MM.1S (cell line): Measurements from ENCODE around the gene GLYATL3.

Experiments used
- DNase-seq: peaks from one replicate; pipeline ENCODE4 v3.0.0-alpha.2; 2015
- H2AFZ ChIP-seq: fragments of 300-600 bp; sonication (generic); 2 replicates; pipeline ENCODE4 v1.6.0; 2016; ENCODE audit warnings: antibody characterized with exemption, low read length
- H3F3A ChIP-seq: fragments of 300-600 bp; sonication (generic); 2 replicates; pipeline ENCODE4 v1.6.1; 2016; ENCODE audit warnings: mild to moderate bottlenecking, antibody characterized with exemption, low read length, moderate library complexity, mixed read lengths; ENCODE audit not compliant: insufficient read depth
- H3K27ac ChIP-seq: fragments of 300-600 bp; sonication (generic); 2 replicates; pipeline ENCODE4 v1.5.1; 2016; ENCODE audit warnings: mild to moderate bottlenecking, low read length
- H3K27me3 ChIP-seq: fragments of 300-600 bp; sonication (generic); replicated peaks from 2 replicates; pipeline ENCODE4 v1.6.0; 2016; ENCODE audit warnings: low read length; ENCODE audit not compliant: insufficient read depth
- H3K36me3 ChIP-seq: fragments of 300-600 bp; sonication (generic); replicated peaks from 2 replicates; pipeline ENCODE4 v1.6.1; 2016; ENCODE audit warnings: mild to moderate bottlenecking, low read length, mixed read lengths; ENCODE audit not compliant: insufficient read depth
- H3K4me1 ChIP-seq: fragments of 300-600 bp; sonication (generic); 2 replicates; pipeline ENCODE4 v1.6.1; 2016; ENCODE audit warnings: low read length, mixed read lengths
- H3K4me2 ChIP-seq: fragments of 300-600 bp; sonication (generic); 2 replicates; pipeline ENCODE4 v1.6.0; 2016; ENCODE audit warnings: low read depth, low read length
- H3K4me3 ChIP-seq: fragments of 300-600 bp; sonication (generic); 2 replicates; pipeline ENCODE4 v1.5.1; 2016; ENCODE audit warnings: low read length, mixed read lengths
- H3K79me2 ChIP-seq: fragments of 300-600 bp; sonication (generic); 2 replicates; pipeline ENCODE4 v1.6.1; 2016; ENCODE audit warnings: mixed run types, low read length, mixed read lengths
- H3K9ac ChIP-seq: fragments of 300-600 bp; sonication (generic); 2 replicates; pipeline ENCODE4 v1.6.1; 2016; ENCODE audit warnings: low read length, mixed read lengths
- H3K9me2 ChIP-seq: fragments of 300-600 bp; sonication (generic); replicated peaks from 2 replicates; pipeline ENCODE4 v1.6.1; 2016; ENCODE audit warnings: mild to moderate bottlenecking, low read length, mixed read lengths; ENCODE audit not compliant: insufficient read depth
- H3K9me3 ChIP-seq: fragments of 300-600 bp; sonication (generic); replicated peaks from 2 replicates; pipeline ENCODE4 v1.6.1; 2016; ENCODE audit warnings: mild to moderate bottlenecking, low read length, mixed read lengths; ENCODE audit not compliant: insufficient read depth
- H4K20me1 ChIP-seq: fragments of 300-600 bp; sonication (generic); 2 replicates; pipeline ENCODE4 v1.6.1; 2016; ENCODE audit warnings: mild to moderate bottlenecking, low read length, moderate library complexity, mixed read lengths; ENCODE audit not compliant: insufficient read depth
- CTCF ChIP-seq: fragments of 300-600 bp; sonication (generic); IDR thresholded peaks from 2 replicates; pipeline ENCODE4 v1.5.1; 2016; ENCODE audit warnings: antibody characterized with exemption, low read length, mixed read lengths
- EZH2 ChIP-seq: fragments of 300-600 bp; sonication (generic); optimal IDR thresholded peaks from 2 replicates; pipeline ENCODE3; 2017; ENCODE audit warnings: low read depth, mild to moderate bottlenecking, antibody characterized with exemption, low read length, mixed read lengths
- EZH2phosphoT487 ChIP-seq: fragments of 300-600 bp; sonication (generic); IDR thresholded peaks from 2 replicates; pipeline ENCODE4 v1.6.1; 2018; ENCODE audit warnings: antibody characterized with exemption, low read length

Gene GLYATL3

GRCh38 chr6:49553384-49553783, 53.7 kb downstream of the GLYATL3 start:
- no peaks in the 10 kb centered on the region for H3K4me1 ChIP-seq
- H3K27ac ChIP-seq: no peak overlapping the region
- no peaks in the 10 kb centered on the region for H3K27me3 ChIP-seq
- H3K36me3 ChIP-seq: no peaks in the 10 kb centered on the region
- H3K4me2 ChIP-seq: no peak overlapping the region
- no peaks in the 10 kb centered on the region for H3K9me3 ChIP-seq
- DNase-seq: no peak
- no peaks in the 10 kb centered on the region for H4K20me1 ChIP-seq
- H3K9me2 ChIP-seq: no peaks in the 10 kb centered on the region
- H3K9ac ChIP-seq: no peak overlapping the region
- no peak overlapping the region for H2AFZ ChIP-seq
- 0 out of 2 replicates have a peak, but pooled peaks cover 6% of the 10 kb centered on the region for H3F3A ChIP-seq
- H3K79me2 ChIP-seq: no peaks in the 10 kb centered on the region
- TF ChIP-seq CTCF (no peak), EZH2 (no peak), EZH2phosphoT487 (no peak)
- no peak overlapping the region for H3K4me3 ChIP-seq

- H4K20me1 ChIP-seq: no peaks in the 10 kb centered on the region
- no peak overlapping the region for H3K27ac ChIP-seq
- H3K4me2 ChIP-seq: no peak overlapping the region
- H3K79me2 ChIP-seq: no peaks in the 10 kb centered on the region
- no peaks in the 10 kb centered on the region for H3K36me3 ChIP-seq
- H2AFZ ChIP-seq: no peak overlapping the region
- H3K4me1 ChIP-seq: no peaks in the 10 kb centered on the region
- TF ChIP-seq EZH2phosphoT487 (no peak), EZH2 (no peak), CTCF (no peak)
- no peak overlapping the region for H3K4me3 ChIP-seq
- no peak for DNase-seq
- 0 out of 2 replicates have a peak, but pooled peaks cover 6% of the 10 kb centered on the region for H3F3A ChIP-seq
- no peak overlapping the region for H3K9ac ChIP-seq
- no peaks in the 10 kb centered on the region for H3K9me3 ChIP-seq
- H3K9me2 ChIP-seq: no peaks in the 10 kb centered on the region
- H3K27me3 ChIP-seq: no peaks in the 10 kb centered on the region
Observed at GRCh38 chr6:49555951-49556350, 56.2 kb downstream of the GLYATL3 start.

DNA sequence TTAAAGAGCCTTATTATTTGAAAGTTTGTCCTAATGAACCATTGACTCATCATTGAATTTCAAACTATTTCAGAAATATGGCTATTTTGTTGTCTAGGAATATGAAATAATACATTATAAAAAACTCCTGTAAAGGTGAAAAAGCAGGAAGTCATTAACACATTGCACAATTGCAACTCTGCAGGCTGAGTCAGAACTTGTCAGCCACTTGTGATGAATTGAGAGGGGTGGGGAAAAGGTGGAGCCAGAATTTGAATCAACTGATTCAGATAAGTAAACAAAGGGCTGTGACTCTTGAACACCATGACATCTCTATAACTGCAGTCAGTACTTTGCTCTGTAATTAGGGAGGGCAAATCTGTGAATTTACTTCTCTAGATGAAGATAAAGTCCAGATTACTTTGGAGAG, 56.7 kb downstream of the GLYATL3 start:
- TF ChIP-seq EZH2phosphoT487: no peak
- no peak for TF ChIP-seq CTCF
- no peak for TF ChIP-seq EZH2
- Histone ChIP-seq H3K9me3 (no peaks in the 10 kb centered on the region), H3K4me2 (no peak overlapping the region), H3F3A (0 out of 2 replicates have a peak, but pooled peaks cover 6% of the 10 kb centered on the region), H3K4me1 (no peaks in the 10 kb centered on the region), H3K79me2 (no peaks in the 10 kb centered on the region), H3K27me3 (no peaks in the 10 kb centered on the region), H2AFZ (no peak overlapping the region), H3K9ac (no peak overlapping the region), H3K27ac (no peak overlapping the region), H4K20me1 (no peaks in the 10 kb centered on the region), H3K9me2 (no peaks in the 10 kb centered on the region), H3K36me3 (no peaks in the 10 kb centered on the region), H3K4me3 (no peak overlapping the region)
- DNase-seq: no peak
